HUDEP-2 (cell line): ENCODE results near the gene MLX.
"Not testable (repeated sequence)": the region's sequence is repeated elsewhere in the genome, so short reads cannot be mapped to it uniquely, and the experiment has no call there.

ENCODE experiments used
- DNase-seq, 76 experiments: peaks; one replicate each; lab custom pipeline; 2025; ENCODE audit not compliant: unreplicated experiment in 76 of 76; lab: John Stamatoyannopoulos, UW

MLX gene

DNA sequence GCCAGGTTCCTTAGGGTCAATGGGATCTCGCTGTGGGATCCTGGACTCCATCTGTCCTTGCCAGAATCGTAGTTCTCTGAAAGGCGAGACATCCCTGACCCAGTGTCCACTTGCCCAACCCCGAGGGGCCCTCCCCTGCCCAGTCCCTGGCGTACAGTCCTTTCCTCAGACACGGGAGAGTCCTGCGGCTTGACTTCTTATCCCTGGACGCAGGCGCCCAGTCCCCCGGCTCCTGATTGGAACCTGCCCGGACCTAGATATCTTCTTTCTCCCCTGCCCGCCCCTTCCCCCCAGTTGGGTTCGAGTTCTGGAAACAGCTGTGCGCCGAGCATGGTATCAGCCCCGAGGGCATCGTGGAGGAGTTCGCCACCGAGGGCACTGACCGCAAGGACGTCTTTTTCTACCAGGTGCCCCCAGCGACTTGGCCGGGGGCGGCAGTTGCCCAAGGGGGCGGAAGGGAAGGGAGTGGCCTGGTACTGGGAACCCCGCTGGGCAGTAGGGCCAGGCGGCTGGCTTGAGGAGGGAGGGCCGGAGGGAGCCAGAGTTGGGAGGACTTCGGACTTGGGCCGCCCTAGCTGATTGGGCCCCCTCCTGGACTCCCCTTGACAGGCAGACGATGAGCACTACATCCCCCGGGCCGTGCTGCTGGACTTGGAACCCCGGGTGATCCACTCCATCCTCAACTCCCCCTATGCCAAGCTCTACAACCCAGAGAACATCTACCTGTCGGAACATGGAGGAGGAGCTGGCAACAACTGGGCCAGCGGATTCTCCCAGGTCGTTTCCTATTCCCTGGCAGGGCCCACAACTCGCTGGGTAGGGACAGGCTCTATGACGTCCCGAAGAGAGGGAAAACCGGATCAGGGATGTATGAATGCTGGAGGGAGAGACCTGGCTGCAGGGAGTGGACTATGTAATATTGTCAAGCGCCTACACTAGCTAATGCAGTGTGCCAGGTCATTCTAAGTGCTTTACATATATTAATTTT is 43.2 kb downstream of the MLX start:
- peak in 18 of 76 experiments; percentile 23 to 65 (median 37) for DNase-seq

DNA sequence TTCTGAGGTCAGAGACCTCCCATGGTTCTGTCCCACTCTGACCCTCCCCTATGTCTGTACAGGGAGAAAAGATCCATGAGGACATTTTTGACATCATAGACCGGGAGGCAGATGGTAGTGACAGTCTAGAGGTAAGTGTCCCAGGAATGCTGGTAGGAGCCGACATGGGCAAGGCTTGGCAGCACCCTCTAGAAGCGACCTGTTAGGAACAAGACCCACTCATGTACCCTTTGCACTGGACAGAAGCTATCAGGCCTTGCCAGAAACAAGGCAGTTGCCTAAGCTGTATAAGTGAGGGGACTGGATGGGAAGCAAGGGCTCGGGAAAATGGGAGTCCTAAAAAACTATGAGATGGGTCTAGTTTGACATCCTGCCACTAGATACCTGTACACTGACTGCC is 45.1 kb downstream of the MLX start:
- DNase-seq, result no peak

DNA sequence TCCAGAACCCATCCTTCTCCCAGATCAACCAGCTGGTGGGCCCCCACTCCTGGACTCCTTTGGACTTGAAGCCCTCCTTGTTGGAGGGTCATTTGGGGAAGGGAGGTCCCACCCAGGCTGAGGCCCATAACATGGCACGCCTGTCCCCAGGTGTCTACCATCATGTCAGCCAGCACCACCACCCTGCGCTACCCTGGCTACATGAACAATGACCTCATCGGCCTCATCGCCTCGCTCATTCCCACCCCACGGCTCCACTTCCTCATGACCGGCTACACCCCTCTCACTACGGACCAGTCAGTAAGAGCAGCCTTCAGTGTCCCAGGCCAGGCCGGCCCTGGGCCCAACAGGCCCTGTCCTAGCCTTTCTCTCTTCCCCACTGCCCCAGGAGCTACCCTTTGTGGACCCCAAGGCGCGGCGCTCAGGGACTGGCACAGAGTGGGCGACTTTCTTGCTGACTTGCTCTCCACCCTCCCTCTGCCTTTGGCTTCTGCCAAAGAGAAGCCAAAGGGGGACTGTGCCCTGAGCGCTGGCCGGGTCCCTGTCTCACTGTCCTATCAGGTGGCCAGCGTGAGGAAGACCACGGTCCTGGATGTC is 46.9 kb downstream of the MLX start:
- DNase-seq, result no peak

DNA sequence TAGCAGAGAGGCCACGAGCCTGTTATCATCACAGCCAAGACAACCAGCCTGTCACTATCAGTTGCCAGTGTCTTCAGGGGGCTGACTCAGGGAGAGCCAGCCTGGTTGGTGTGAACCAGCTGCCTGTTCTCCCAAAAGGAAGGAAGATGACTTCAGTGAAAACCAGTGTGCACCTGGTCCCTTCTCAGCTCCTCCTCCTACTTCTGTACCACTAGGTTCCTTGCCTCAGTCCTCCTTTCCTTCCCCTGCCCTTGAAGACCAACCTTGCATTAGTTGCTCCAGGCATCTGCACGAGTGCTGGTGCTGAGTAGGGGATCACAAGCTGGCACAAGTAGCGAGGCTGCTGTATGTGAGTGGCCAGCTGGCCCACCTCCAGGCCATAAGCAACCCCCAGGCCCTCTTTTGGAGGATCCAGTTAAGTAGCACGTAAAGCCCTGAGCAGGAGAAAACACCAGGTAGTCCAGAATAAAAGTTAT is 51.1 kb downstream of the MLX start:
- peak in 73 of 76 experiments; percentile 7 to 90 (median 71) for DNase-seq

DNA sequence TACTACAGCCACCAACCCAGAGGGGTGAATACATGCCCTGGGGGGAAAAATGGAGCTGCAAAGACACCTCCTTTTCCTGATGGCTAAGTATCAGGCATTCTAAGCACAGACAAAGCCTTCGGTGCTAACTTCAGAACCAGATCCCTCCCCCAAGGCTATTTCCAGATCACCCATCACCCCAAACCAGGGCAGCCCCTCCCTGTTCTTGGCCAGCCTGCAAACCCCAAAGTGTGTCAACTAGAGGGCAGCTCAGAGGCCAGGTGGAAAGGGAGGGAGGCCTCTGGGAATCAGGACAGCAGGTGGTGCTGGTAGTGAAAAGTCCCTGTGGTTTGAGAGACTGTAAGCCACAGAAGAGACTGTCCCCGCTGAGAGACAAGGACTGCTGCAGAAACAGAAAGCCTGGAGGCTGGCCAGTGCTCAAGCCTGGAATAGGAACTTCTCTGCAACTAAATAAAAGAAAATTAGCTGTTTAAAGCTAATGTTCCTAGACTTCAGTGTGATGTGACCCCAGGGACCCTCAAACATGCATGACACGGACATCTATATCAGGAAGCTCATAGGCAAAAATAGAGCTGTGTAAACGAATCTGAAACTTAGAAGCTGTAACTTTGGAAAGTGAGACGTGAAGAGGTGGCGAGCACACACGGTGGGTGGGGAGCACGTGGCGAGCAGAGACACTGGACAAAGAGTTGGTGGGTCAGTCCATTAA is 51.7 kb downstream of the MLX start:
- DNase-seq, result peak in 72 of 76 experiments; percentile 28 to 85 (median 64)

DNA sequence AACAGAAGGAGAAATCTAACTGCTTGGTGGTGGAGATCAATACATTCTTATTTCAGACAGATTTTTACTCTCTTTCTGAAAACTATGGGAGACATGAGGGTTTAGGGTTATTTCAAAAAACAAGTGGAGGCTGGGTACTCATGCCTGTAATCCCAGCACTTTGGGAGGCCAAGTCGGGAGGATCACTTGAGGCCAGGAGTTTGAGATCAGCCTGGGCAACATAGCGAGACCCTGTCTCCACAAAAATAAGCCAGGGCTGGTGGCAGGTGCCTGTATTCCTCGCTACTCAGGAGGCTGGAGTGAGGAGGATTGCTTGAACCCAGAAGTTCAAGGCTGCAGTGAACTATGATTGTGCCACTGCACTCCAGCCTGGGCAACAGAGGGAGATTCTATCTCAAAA is 55.1 kb downstream of the MLX start:
- DNase-seq, result not testable (repeated sequence)
